ENCODE results near the gene PCBD2.
A peak's percentile ranks its signal among the peaks of the same experiment; 100 is the strongest.
"Not testable (repeated sequence)": the region's sequence is repeated elsewhere in the genome, so short reads cannot be mapped to it uniquely, and the experiment has no call there.

PCBD2 gene

DNA sequence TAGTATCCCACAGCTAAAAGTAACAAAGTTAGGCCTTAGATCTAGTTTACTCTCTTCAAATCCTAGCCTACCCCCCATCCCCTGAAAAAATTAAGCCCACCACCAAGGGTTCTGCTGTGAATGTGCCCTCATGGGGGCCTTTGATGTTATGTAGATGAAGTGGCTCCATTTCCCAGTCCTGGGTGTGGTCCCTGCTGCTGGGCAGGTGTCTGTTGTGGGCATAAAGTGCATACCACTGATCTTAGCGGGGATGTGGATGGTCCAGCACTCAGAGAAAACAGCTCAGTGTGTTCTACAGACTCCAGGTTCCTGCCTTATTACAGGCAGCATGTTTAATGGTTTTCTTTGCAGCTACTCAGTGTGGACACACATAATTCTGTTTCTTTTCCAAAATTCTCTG is 1.9 kb downstream of the PCBD2 start:
- DNase-seq: no peak

- DNase-seq: not testable (repeated sequence)
These were observed 5.8 kb downstream of the PCBD2 start for GRCh38 chr5:134910752-134911151.

- no peak for DNase-seq
These were observed 6.6 kb downstream of the PCBD2 start for GRCh38 chr5:134911285-134912206.

DNA sequence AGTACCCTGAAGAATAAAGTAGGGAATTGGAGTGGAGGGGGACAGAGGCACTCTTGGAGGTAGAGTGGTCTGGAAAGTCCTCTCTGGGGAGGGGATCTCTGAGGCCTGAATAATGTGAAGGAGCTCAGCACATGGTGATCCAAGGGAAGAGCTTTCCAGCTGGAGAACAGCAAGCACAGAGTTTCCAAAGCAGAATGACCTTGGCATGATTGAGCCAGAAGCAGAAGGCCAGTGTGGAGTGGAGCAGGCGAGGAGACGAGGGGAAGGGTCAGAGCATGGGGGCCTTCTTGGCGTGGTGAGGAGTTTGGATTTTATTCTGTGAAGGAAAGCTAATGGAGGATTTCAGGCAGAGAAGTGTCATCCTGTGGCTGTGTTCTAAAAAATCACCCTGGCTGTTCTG is 8.3 kb downstream of the PCBD2 start:
- no peak for DNase-seq

GRCh38 chr5:134913795-134914194 is 8.9 kb downstream of the PCBD2 start:
- no peak for DNase-seq

GRCh38 chr5:134917070-134917815 is 12.3 kb downstream of the PCBD2 start:
- no peak for DNase-seq

DNA sequence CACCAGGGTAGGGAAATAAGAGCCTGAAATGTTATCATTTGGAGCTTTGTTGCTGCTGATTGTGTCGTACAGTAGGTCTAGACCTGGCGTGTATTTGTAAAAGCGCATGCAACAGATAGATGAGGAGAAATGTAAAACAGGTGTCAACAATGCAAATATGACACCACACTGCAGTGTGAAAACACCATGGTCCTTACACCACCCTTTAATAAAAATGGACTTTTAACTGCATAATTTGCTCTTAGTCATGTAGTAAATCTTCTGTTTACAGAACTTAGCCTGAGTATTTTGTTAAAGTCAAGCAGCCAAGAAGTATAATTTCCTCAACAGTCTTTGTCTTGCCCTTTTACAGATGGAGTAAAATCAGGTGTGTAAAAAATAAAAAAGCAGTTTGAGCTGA is 13.9 kb downstream of the PCBD2 start:
- no peak for DNase-seq

DNA sequence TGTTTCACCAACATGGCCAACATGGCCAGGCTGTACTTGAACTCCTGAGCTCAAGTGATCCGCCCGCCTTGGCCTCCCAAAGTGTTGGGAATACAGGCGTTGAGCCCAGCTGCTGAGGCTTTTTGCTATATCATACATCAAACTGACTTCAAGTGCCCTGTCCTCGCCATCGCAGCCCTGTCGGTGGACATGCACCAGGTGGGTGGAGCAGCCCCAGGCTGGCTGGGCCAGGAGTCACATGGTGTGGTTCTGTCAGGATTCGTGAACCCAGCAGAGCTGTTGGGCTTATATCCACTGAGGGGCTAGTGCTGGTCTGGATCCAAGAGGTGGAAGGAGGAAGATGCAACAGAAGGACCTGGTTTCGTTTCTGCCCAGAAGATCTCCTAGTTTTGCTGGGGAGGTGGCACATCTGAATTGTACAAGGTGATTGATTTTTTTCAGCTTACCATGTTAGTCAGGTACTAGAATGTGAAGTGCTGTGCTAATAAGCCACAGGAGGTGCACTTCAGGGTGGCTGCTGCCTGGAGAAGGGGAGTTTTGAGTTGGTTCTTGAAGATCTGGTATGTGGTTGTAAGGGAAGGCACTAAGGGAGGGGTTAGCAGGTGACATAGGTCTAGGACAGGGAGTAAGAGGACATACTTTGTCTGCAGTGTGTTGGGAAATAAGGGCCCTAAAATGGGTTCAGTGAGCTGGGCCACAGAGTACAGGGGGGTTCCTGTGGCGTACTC is 16.1 kb downstream of the PCBD2 start:
- DNase-seq: no peak

DNA sequence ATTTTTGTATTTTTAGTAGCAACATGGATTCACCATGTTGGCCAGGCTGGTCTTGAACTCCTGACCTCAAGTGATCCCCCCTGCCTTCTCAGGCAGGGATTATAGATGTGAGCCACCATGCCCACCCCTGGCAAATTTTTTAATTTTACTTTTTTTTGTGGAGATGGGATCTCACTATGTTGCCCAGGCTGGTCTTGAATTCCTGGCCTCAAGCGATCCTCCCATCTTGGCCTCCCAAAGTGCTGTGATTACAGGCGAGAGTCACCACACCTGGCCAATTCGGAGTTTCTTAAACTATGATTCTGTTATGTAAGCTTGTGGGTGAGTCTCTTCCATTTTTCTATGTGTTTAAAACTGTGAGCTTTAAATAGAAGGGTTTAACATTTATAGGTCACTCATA is 27.6 kb downstream of the PCBD2 start:
- no peak for DNase-seq

GRCh38 chr5:134934202-134934601 is 29.3 kb downstream of the PCBD2 start:
- DNase-seq: no peak

DNA sequence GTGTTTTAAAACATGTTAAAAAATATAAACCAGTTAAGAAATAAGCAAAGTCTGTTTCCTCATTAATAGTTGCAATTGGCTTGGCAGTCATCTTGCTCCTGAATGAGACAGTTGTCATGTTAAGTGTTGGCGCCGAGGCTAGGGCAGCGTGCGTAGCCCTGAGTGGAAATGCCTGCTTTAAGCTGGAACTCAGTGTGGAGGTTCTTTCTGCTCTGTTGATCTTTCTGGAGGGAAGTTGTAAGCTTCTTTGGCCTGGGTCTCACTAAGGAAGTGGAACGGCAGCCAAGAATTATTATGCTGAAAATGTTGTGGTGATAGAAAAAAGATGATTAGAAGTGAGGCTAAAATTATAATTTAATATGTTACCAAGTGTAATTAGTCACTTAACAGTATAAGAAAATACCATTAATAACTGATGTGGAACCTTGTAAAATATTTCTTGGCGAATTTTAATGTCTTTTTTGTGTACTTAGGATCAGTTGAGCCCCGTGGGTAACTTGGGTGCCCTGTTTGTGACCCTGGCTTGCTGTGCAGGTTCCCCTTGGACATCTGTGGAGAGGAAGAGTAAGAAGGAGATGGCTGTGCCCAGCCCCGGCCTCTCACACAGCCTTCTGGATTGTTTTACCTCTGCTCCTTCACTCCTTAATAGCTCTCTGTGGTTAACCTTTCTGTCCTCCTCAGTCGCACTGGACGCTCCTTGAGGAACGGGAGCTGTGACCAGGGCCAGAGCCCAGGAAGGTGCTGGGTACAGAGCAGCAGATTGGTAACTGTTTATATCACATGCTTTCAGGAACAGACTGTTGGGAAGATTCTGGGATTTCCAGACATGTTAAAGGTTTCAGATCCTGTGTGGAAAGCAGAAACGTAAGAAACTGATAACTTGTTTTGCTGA is 31.0 kb downstream of the PCBD2 start:
- no peak for DNase-seq

DNA sequence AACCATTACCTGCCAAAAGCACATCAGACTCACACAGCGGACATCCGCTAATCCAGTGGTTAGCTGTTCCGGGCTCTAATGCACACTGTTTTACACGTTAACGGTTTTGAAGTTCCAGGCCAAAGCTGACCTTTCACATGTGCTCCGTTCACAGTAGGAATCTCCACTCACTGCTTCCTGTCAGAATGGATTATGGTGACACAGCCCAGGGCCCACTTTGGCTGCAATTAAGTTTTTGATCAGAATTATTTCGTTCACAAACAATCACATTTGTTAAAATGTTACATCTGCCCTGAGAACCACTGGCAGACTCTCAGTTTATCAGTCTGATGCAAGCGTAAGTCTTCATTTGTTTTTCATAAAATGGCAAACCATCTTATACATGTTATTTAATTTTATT is 32.6 kb downstream of the PCBD2 start:
- no peak for DNase-seq

DNA sequence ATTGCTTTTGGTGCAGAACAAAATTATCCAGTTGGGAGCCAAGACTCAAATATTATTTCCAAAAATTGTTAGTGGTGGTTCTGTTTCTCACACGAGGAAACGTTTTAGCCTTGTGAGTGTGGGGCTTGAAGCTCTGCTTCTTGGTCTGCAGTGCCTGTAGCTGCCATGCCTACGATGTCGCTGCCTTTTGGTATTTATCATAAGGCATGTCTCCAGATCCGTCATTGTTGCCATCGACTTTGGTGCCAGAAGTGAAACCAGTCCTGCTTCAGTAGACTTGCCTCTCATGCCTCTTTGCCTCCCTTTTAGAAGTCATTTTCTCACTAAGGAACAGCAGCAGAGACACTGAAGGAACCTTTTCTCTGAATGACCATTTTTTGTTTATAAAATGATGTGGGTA is 33.1 kb downstream of the PCBD2 start:
- DNase-seq: no peak

DNA sequence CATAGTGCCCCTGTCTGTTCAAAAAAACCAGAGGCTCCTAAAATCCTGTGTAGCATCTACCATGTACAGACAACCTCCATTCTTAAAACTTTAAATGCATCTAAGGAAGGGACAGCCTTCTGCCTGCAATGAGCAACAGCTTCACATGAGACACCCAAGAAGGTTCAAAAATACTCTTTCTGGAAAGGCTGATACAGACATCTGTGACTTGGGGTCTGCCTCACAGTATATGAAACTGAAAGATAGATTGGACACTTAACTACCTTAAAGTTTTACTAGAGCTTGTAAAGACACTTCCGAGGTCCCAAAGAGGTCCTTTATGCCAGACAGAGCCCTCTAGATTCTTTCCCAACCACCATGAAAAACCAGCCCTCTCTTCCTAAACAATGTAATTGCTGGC is 34.6 kb downstream of the PCBD2 start:
- no peak for DNase-seq

GRCh38 chr5:134943547-134943946 is 38.6 kb downstream of the PCBD2 start:
- DNase-seq: no peak

DNA sequence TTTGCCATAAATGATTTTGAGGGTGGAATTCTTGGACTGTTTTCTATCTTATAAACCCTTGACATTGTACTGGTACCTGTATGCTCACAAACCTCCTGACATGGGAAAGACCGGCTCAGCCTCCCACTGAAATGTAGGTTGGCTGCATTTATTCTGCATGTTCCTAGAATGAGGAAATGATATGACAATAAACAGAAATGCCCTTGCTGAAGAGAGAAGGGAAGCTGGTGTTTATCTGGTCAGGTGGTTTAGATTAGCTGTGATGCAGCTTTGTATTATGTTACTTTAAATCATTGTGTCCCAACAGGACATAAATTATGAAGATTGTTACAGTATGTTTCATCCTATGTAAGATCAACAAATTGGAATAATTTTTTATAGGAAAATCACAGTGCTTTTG is 39.7 kb downstream of the PCBD2 start:
- no peak for DNase-seq

DNA sequence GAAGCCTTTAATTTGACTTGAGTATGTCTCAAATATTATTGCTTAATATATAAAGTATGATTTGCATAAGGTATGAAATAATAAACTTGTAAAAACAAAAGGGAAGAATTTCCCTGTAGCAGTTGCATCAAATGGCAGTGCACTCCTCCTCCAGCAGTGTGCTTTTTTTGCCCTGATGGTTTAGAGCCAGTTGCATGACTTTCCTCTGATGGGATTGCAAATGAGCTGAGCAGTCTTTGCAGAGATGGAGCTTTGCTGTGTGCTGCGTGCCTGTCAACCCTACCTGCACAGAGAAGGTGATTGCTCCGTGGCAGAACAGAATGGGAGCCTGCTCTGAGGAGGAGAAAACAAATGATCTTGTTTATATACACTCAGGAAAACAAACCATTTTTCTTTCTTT is 40.1 kb downstream of the PCBD2 start:
- no peak for DNase-seq

- DNase-seq: peak; percentile 21
These were observed 44.0 kb downstream of the PCBD2 start for GRCh38 chr5:134948911-134949310.

- DNase-seq: no peak
These were observed 44.4 kb downstream of the PCBD2 start for GRCh38 chr5:134949316-134949715.

GRCh38 chr5:134957920-134958608 is 53.1 kb downstream of the PCBD2 start:
- DNase-seq: no peak

GRCh38 chr5:134958755-134959154 is 53.8 kb downstream of the PCBD2 start:
- no peak for DNase-seq

GRCh38 chr5:134963098-134963497 is 58.2 kb downstream of the PCBD2 start:
- DNase-seq: no peak

Measured in fibroblast of skin of back (primary cell).